Activated CD8-positive, alpha-beta T cell treated with anti-CD3 and anti-CD28 coated beads for 36 hours (primary cell): ENCODE measurements around the gene GCLC. TPM values are rescaled to one million over a fixed set of nuclear protein-coding genes. Genes with fewer than 3 reads are reported as not detected.
"Not testable (repeated sequence)": the region's sequence is repeated elsewhere in the genome, so short reads cannot be mapped to it uniquely, and the experiment has no call there.

ENCODE experiments used
- ATAC-seq: fragments of 200-7000 bp; cut with Tn5 transposase; one replicate; pipeline ENCODE4 v1.10.0; 2021; ENCODE audit warnings: mild to moderate bottlenecking, moderate library complexity
- CTCF ChIA-PET: fragments of 350-600 bp; sonication (Branson Sonifier 250); formaldehyde crosslinking; loops from one replicate; lab custom pipeline; 2021; ENCODE audit warnings: antibody characterized with exemption; lab: Charles Lee
- POLR2A ChIA-PET: fragments of 350-600 bp; sonication (Branson Sonifier 250); formaldehyde crosslinking; loops from one replicate; lab custom pipeline; 2021; ENCODE audit warnings: antibody characterized with exemption; lab: Charles Lee
- DNase-seq: peaks from one replicate; pipeline ENCODE4 v3.0.0-alpha.2; 2020
- H3K27ac Mint-ChIP-seq: one replicate; pipeline ENCODE4 v1.8.0; 2021; ENCODE audit warnings: mild to moderate bottlenecking, mixed read lengths
- H3K27me3 Mint-ChIP-seq: one replicate; pipeline ENCODE4 v1.8.0; 2021; ENCODE audit warnings: mixed read lengths
- H3K36me3 Mint-ChIP-seq: one replicate; pipeline ENCODE4 v1.8.0; 2021; ENCODE audit warnings: low read depth, mixed read lengths
- H3K4me1 Mint-ChIP-seq: one replicate; pipeline ENCODE4 v1.8.0; 2021; ENCODE audit warnings: low read depth, mixed read lengths
- H3K4me3 Mint-ChIP-seq: one replicate; pipeline ENCODE4 v1.8.0; 2021; ENCODE audit warnings: mild to moderate bottlenecking, moderate library complexity, mixed read lengths
- H3K9me3 Mint-ChIP-seq: one replicate; pipeline ENCODE4 v1.8.0; 2021; ENCODE audit warnings: mixed read lengths
- CTCF ChIP-seq: fragments of 200-600 bp; IDR thresholded peaks from one replicate; pipeline ENCODE4 v1.8.0; 2022; ENCODE audit warnings: antibody characterized with exemption, mild to moderate bottlenecking
- intact Hi-C: fragments of 100-400 bp; cut with micrococcal nuclease; formaldehyde crosslinking; loops from one replicate; pipeline ENCODE4 v1.10.0; 2022
- total RNA-seq, 2 experiments: library from RNA; stranded (reverse); gene quantifications; one replicate each; pipeline ENCODE4 v1.2.3, GENCODE V29; 2021

GCLC gene
- total RNA-seq, 2 experiments from 2014 or later = 17.0 to 18.6 TPM

GRCh38 chr6:53565886-53566285, 21.0 kb upstream of the GCLC start:
- Mint-ChIP-seq H3K4me3 (no peak overlapping the region), H3K9me3 (no peaks in the 10 kb centered on the region), H3K27me3 (peaks cover 8% of the 10 kb centered on the region), H3K36me3 (no peaks in the 10 kb centered on the region), H3K4me1 (no peaks in the 10 kb centered on the region), H3K27ac (no peak overlapping the region)
- DNase-seq (no peak), ATAC-seq (no peak)
- TF ChIP-seq CTCF = no peak
- intact Hi-C loops = no loop called here
- POLR2A ChIA-PET = no interaction called here
- CTCF ChIA-PET = no interaction called here

DNA sequence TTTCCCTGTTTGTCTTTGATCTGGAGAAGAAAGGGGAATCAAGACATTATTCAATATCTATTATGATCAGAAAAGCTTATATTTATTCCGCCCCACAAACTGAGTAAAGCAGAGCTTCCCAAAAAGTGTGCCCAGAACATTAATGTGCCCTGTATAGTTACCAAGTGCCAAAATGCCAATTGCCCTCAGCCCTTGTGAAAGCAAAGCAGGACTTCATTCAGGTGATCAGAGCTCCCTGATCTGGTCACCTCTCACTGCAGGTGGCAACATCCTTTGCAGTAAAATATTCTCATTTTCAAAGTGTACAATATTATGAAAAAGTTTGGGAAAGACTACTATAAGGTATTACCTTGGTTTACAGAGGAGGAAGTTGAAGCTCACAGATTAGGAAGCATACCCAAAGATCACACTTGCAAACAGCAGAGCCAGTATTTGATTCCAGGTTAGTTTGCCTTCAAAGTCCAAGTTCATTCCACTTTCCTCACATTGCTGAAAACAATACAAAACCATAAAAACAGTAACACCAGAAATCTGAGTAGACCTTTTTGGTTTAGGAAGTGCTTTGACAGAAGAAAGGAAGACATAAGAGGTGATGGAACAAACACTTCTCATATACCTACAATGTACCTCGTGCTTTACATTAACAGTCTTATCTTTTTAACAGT, 19.6 kb upstream of the GCLC start:
- DNase-seq (no peak), ATAC-seq (no peak)
- TF ChIP-seq CTCF = no peak
- peaks cover 2% of the 10 kb centered on the region for H3K9me3 Mint-ChIP-seq
- intact Hi-C loops = no loop called here
- no peaks in the 10 kb centered on the region for H3K36me3 Mint-ChIP-seq
- CTCF ChIA-PET = interaction anchor here (1.5 kb wide), 1 partner anchor 164 kb away, joined by 6 read pairs; no protein-coding TSS in a partner anchor
- no peak overlapping the region for H3K27ac Mint-ChIP-seq
- H3K4me3 Mint-ChIP-seq = no peak overlapping the region
- no peaks in the 10 kb centered on the region for H3K4me1 Mint-ChIP-seq
- peaks cover 8% of the 10 kb centered on the region for H3K27me3 Mint-ChIP-seq
- POLR2A ChIA-PET = no interaction called here

GRCh38 chr6:53556986-53557715, 12.2 kb upstream of the GCLC start:
- H3K27me3 Mint-ChIP-seq = no peaks in the 10 kb centered on the region
- no peak for DNase-seq
- H3K27ac Mint-ChIP-seq = no peak overlapping the region
- intact Hi-C loops = no loop called here
- ATAC-seq = no peak
- H3K4me3 Mint-ChIP-seq = no peak overlapping the region
- POLR2A ChIA-PET = no interaction called here
- H3K4me1 Mint-ChIP-seq = no peaks in the 10 kb centered on the region
- CTCF ChIA-PET = interaction anchor here (1.1 kb wide), 2 partner anchors 162 to 167 kb away, joined by 3 to 4 read pairs; no protein-coding TSS in a partner anchor
- H3K9me3 Mint-ChIP-seq = peaks cover 5% of the 10 kb centered on the region
- H3K36me3 Mint-ChIP-seq = no peaks in the 10 kb centered on the region
- TF ChIP-seq CTCF = no peak

GRCh38 chr6:53553600-53553999, 8.7 kb upstream of the GCLC start:
- not testable (repeated sequence) for H3K4me1 Mint-ChIP-seq

GRCh38 chr6:53551681-53552080, 6.8 kb upstream of the GCLC start:
- H3K27ac Mint-ChIP-seq, CTCF ChIA-PET, intact Hi-C loops, H3K9me3 Mint-ChIP-seq, H3K27me3 Mint-ChIP-seq, ATAC-seq, POLR2A ChIA-PET, H3K36me3 Mint-ChIP-seq, DNase-seq, H3K4me3 Mint-ChIP-seq: not testable (repeated sequence)
- peaks cover 14% of the 10 kb centered on the region for H3K4me1 Mint-ChIP-seq

More at GRCh38 chr6:53553600-53553999, 8.7 kb upstream of the GCLC start:
- POLR2A ChIA-PET, H3K36me3 Mint-ChIP-seq, H3K27me3 Mint-ChIP-seq, H3K27ac Mint-ChIP-seq, H3K9me3 Mint-ChIP-seq, H3K4me3 Mint-ChIP-seq, CTCF ChIA-PET, ATAC-seq, intact Hi-C loops, DNase-seq: not testable (repeated sequence)
